Stimulated activated CD8-positive, alpha-beta memory T cell treated with anti-CD3 and anti-CD28 coated beads, Interleukin-15, amount 100 ng/mL, for 24 hours (primary cell): ENCODE results near the gene ABI3.
"Not testable (repeated sequence)": the region's sequence is repeated elsewhere in the genome, so short reads cannot be mapped to it uniquely, and the experiment has no call there.

Experiments used
- DNase-seq: peaks from one replicate; pipeline ENCODE4 v3.0.0-alpha.2; 2020; ENCODE audit warnings: low read depth

The ABI3 gene

GRCh38 chr17:49252148-49252695, 41.7 kb downstream of the ABI3 start:
- DNase-seq: no peak

DNA sequence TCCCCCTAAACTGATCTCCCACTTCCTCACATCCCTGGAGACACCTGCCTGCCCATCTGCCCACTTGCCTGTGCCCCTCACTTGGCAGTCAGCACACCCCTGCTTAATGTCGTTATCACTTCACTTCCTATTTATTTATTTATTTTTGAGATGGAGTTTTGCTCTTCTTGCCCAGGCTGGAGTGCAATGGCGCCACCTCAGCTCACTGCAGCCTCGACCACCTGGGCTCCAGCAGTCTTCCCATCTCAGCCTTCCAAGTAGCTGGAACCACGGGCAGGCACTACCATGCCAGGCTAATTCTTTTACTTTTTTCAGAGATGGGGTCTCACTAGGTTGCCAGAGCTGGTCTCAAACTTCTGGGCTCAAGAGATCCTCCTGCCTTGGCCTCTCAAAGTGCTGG, 43.6 kb downstream of the ABI3 start:
- no peak for DNase-seq

DNA sequence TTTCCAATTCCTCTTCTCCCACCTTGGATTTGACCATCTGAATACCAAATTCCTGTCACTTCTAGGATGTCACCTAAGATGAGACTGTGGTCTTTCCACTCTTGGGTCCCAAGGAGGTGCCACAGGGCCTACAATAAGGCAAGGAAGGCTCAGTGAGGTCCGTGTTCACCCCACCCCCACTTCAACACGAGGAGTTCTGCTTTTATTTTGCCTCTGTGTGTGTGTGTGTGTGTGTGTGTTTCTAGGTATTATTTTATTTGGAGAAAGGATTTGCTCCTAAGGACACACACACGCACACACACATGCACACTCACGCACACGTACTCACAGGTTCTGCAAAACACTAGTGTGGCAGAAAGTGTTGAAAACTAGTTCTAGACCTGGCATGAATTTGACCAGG, 44.6 kb downstream of the ABI3 start:
- DNase-seq: no peak

DNA sequence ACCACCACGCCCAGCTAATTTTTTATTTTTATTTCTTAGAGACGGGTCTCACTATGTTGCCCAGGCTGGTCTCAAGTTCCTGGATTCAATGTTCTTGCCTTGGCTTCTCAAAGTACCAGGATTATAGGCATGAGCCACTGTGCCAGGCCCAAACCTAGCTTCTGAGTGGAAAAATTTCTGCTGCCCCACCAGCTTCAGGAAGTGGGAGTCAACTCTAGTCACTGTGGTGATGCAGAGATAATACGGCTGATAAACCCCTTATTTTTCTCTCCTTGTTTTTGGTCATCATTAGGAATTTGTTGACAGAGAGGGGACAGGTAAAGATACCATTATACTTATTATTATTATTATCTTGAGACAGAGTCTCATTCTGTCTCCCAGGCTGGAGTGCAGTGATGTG, 47.9 kb downstream of the ABI3 start:
- DNase-seq: no peak

- no peak for DNase-seq
Measured at GRCh38 chr17:49259663-49260010, 49.1 kb downstream of the ABI3 start.

GRCh38 chr17:49260011-49260816, 49.7 kb downstream of the ABI3 start:
- DNase-seq: peak; percentile 21

DNA sequence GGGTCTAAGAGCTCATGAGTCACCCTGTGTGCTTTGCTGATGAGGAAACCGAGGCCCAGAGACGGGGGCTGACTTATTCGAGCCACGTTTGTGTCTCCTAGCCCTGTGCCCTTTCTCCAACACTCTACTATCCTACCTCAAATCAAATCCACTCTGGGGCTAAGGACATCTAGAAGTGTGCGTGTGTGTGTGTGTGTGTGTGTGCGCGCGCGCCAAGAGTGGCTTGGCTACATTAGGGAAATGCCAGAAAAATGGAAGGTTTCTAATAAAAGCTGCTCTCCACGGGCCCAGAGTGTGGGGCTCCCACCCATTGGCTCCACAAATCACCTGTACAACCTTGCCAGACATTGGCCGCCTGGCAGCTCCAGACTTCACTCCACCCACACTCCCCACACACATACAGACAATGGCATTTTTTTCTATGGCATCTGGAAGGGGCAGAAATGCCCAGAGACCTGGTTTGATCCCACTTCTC, 50.3 kb downstream of the ABI3 start:
- DNase-seq: no peak

- DNase-seq: not testable (repeated sequence)
Measured at GRCh38 chr17:49261540-49261939, 51.0 kb downstream of the ABI3 start.

- no peak for DNase-seq
Measured at GRCh38 chr17:49266233-49266632, 55.7 kb downstream of the ABI3 start.

DNA sequence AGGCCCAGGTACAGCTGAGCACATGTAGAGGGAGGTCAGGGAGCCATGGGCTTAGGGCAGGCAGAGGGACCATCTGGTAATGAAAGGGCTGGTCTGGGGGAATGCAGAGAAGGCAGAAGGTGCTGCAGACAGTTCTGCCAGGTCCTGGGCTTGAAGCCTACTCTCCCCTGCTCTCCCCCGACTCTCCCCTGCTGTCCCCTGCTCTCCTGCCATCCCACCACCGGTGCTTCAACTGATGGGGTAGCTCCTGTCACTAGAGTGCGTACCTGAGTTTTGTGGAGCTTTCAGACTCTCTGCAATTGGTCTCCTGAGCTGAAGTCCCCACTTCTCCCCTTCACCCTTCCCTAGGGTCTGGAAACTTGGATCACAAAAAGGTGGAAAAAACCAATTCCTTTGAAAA, 57.4 kb downstream of the ABI3 start:
- DNase-seq: no peak

DNA sequence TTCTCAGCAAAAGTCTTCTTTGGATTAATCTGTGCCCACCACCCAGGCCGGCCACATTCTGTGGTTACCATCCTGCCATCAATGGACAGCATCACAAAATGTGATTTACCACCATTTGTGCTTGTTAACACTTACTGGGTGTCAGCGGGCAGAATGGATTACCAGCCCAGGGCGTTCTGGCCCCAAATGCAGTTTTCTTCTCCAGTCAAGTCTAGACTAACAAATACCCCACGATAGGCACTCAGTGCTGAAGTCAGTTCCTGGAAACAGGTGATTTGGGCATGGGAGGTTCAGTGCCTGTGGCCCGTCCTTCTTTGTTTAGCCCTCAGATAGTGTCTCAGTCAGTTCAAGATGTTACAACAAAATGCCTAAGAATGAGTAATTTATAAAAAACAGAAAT, 58.8 kb downstream of the ABI3 start:
- DNase-seq: no peak
